GM12878 (cell line): Measurements from ENCODE around the gene CCDC184. TPM values are rescaled to one million over a fixed set of nuclear protein-coding genes. Genes with fewer than 3 reads are reported as not detected.

Experiments used
- ATAC-seq: fragments of 200-7000 bp; cut with Tn5 transposase; 3 replicates; pipeline ENCODE4 v1.9.1; 2020; ENCODE audit warnings: mild to moderate bottlenecking, moderate library complexity
- BruUV-seq: library from RNA; stranded (reverse); fragments of 400-500 nt; replicated peaks from 2 replicates; lab custom pipeline; 2021; lab: Mats Ljungman, UMichigan
- CTCF ChIA-PET: fragments of 300-600 bp; sonication (Branson Sonifier 250); formaldehyde crosslinking; extraction: SDS; loops from one replicate; lab custom pipeline; 2021; ENCODE audit warnings: inconsistent platforms; lab: Yijun Ruan, JAX
- POLR2A ChIA-PET: fragments of 350-600 bp; formaldehyde crosslinking; extraction: SDS; loops from one replicate; lab custom pipeline; 2021; ENCODE audit warnings: inconsistent platforms; lab: Charles Lee
- RAD21 ChIA-PET: fragments of 300-600 bp; sonication (Branson Sonifier 250); formaldehyde crosslinking; loops from one replicate; lab custom pipeline; 2023; ENCODE audit warnings: antibody characterized with exemption; ENCODE audit not compliant: unreplicated experiment; lab: Charles Lee
- SMC1A ChIA-PET: fragments of 300-600 bp; sonication (Branson Sonifier 250); formaldehyde crosslinking; loops from one replicate; lab custom pipeline; 2023; ENCODE audit not compliant: unreplicated experiment, uncharacterized antibody; lab: Charles Lee
- DNase-seq: peaks from one replicate; pipeline ENCODE4 v3.0.0-alpha.2; 2011; ENCODE audit warnings: low read depth, low spot score
- FAIRE-seq: peaks from 3 replicates; lab custom pipeline; 2011; peaks lifted over from hg19 to GRCh38; lab: Jason Lieb, UNC
- H2AFZ ChIP-seq: 2 replicates; pipeline ENCODE4 v1.6.0; 2011; ENCODE audit warnings: low read depth, low read length, control low read depth; ENCODE audit not compliant: control insufficient read depth
- H3K27ac ChIP-seq: 2 replicates; pipeline ENCODE4 v1.5.1; 2011; ENCODE audit warnings: control low read depth; ENCODE audit not compliant: control insufficient read depth, insufficient read depth
- H3K27me3 ChIP-seq, 2 experiments: replicated peaks in 1 of 2; 2 replicates each; pipeline versions ENCODE4 v1.6.0 to v1.6.1; 2011; ENCODE audit warnings: low read length in 1 of 2; ENCODE audit not compliant: control insufficient read depth in 2 of 2, insufficient read depth in 2 of 2
- H3K36me3 ChIP-seq, 2 experiments: 2 replicates each; pipeline ENCODE4 v1.5.1; 2011; ENCODE audit warnings: low read length in 1 of 2; ENCODE audit not compliant: control insufficient read depth in 2 of 2, insufficient read depth in 2 of 2
- H3K4me1 ChIP-seq: 2 replicates; pipeline ENCODE4 v1.6.1; 2011; ENCODE audit warnings: mild to moderate bottlenecking, low read length, moderate library complexity, mixed read lengths; ENCODE audit not compliant: control insufficient read depth, insufficient read depth
- H3K4me2 ChIP-seq: 2 replicates; pipeline ENCODE4 v1.6.0; 2011; ENCODE audit warnings: control low read depth; ENCODE audit not compliant: control insufficient read depth, insufficient read depth
- H3K4me3 ChIP-seq: fragments of 200-600 bp; sonication (generic); 2 replicates; pipeline ENCODE4 v1.5.1; 2016
- H3K79me2 ChIP-seq: 2 replicates; pipeline ENCODE4 v1.6.0; 2011; ENCODE audit warnings: low read length; ENCODE audit not compliant: control insufficient read depth, insufficient read depth
- H3K9ac ChIP-seq: 2 replicates; pipeline ENCODE4 v1.8.0; 2011; ENCODE audit warnings: low read length, control low read depth, mixed read lengths; ENCODE audit not compliant: control insufficient read depth, insufficient read depth
- H3K9me3 ChIP-seq: replicated peaks from 3 replicates; pipeline ENCODE4 v1.5.1; 2011; ENCODE audit warnings: mild to moderate bottlenecking, low read length; ENCODE audit not compliant: control insufficient read depth, insufficient read depth
- H4K20me1 ChIP-seq: 2 replicates; pipeline ENCODE4 v1.6.0; 2011; ENCODE audit not compliant: control insufficient read depth, insufficient read depth
- ATF7 ChIP-seq: fragments of 450-650 bp; IDR thresholded peaks from 2 replicates; pipeline ENCODE4 v1.6.1; 2016; ENCODE audit warnings: low read depth, mild to moderate bottlenecking
- FOS ChIP-seq: IDR thresholded peaks from 3 replicates; pipeline ENCODE4 v1.6.1; 2011; ENCODE audit warnings: borderline replicate concordance; ENCODE audit not compliant: insufficient read length; ENCODE audit errors: extremely low read depth
- FOXK2 ChIP-seq: fragments of 450-650 bp; IDR thresholded peaks from 2 replicates; pipeline ENCODE4 v1.6.1; 2017; ENCODE audit warnings: mild to moderate bottlenecking, moderate library complexity
- HDGF ChIP-seq: fragments of 450-650 bp; IDR thresholded peaks from 2 replicates; pipeline ENCODE4 v1.6.1; 2016; ENCODE audit warnings: antibody characterized with exemption
- MEF2B ChIP-seq: fragments of 450-650 bp; IDR thresholded peaks from 2 replicates; pipeline ENCODE4 v1.6.1; 2018; ENCODE audit warnings: mild to moderate bottlenecking, moderate library complexity; ENCODE audit not compliant: partially characterized antibody, poor library complexity, severe bottlenecking
- NR2C2 ChIP-seq: IDR thresholded peaks from 2 replicates; pipeline ENCODE4 v1.6.1; 2011; ENCODE audit warnings: borderline replicate concordance, low read depth; ENCODE audit not compliant: control insufficient read depth, insufficient read length
- SUPT20H ChIP-seq: IDR thresholded peaks from 2 replicates; pipeline ENCODE4 v1.6.1; 2011; ENCODE audit warnings: low read depth, mild to moderate bottlenecking, low read length, moderate library complexity, borderline replicate concordance; ENCODE audit not compliant: control insufficient read depth
- SUZ12 ChIP-seq: fragments of 200-600 bp; sonication (generic); IDR thresholded peaks from one replicate; pipeline ENCODE4 v1.6.1; 2018; ENCODE audit warnings: antibody characterized with exemption, mild to moderate bottlenecking; ENCODE audit not compliant: unreplicated experiment
- WGBS: methylation state at CpG from one replicate; pipeline ENCODE4 v1.1.6; 2016; ENCODE audit warnings: low lambda C conversion rate; ENCODE audit not compliant: insufficient replicate concordance, insufficient coverage; ENCODE audit errors: missing lambda C conversion rate; 5-methylcytosine and 5-hydroxymethylcytosine counted together
- in situ Hi-C: fragments of 300-500 bp; cut with MboI; formaldehyde crosslinking; loops from 9 replicates; pipeline ENCODE4 v1.14.3; 2018; ENCODE audit warnings: mixed read lengths
- intact Hi-C: fragments of 100-400 bp; cut with micrococcal nuclease; formaldehyde crosslinking; loops from one replicate; pipeline ENCODE4 v1.14.2; 2022; ENCODE audit not compliant: unreplicated experiment
- polyA plus RNA-seq, 11 experiments: library from polyadenylated mRNA; depleted of rRNA in 4 of 11; unstranded in 6 of 11; stranded (reverse) in 5 of 11; fragments of >200 nt; fragmentation: Nextera tagmentation in 4 of 11; fragmentation: Illumina TruSeq in 1 of 11; extraction: Ambion mirVana in 4 of 11; extraction: Trizol in 1 of 11; gene quantifications; 1 replicate in 1 of 11; 2 replicates in 10 of 11; pipeline versions ENCODE4 v1.2.1 to v1.2.3, GENCODE V29; 2011 to 2016; ENCODE audit warnings: inconsistent platforms in 2 of 11, missing spikeins in 2 of 11, low read depth in 1 of 11
- total RNA-seq, 4 experiments: library from RNA; depleted of rRNA in 3 of 4; stranded (reverse); fragments of >200 nt in 3 of 4; fragmentation: Illumina TruSeq in 1 of 4; extraction: Trizol in 1 of 4; gene quantifications; 2 replicates each; pipeline versions ENCODE4 v1.2.1 to v1.2.3, GENCODE V29; 2013 to 2021

The CCDC184 gene
- total and polyA plus RNA-seq, 10 of the 15 experiments (the other 5 are each of a cell fraction or from before 2014, with no cell fraction given), result not detected

DNA sequence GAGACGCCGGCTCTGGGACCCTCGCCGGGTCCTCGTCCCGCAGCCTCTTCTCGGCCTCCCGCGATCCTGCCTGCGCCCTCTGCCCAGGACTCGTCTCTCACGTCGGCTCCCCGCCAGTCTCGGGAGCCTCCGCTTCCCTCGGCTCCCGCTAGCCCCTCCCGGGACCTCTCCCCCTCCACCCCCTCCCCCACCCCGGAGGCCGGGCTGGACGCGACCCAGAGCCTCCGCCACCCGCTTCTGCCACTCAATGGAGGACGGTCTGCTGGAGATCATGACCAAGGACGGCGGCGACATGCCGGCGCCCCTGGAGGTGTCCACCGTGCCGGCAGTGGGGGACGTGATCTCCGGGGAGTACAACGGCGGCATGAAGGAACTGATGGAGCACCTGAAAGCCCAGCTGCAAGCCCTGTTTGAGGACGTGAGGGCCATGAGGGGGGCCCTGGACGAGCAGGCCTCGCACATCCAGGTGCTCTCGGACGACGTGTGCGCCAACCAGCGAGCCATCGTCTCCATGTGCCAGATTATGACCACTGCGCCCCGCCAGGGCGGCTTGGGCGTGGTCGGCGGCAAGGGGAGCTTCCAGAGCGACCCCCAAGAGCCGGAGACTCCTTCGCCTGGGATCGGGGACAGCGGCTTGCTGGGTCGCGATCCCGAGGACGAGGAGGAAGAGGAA is 568 bp downstream of the CCDC184 start:
- WGBS, result 22% methylated on average over 33 of the region's 61 CpGs
- in situ Hi-C loops, result no loop called here
- H3K4me1 ChIP-seq, result peaks cover 5% of the 10 kb centered on the region

DNA sequence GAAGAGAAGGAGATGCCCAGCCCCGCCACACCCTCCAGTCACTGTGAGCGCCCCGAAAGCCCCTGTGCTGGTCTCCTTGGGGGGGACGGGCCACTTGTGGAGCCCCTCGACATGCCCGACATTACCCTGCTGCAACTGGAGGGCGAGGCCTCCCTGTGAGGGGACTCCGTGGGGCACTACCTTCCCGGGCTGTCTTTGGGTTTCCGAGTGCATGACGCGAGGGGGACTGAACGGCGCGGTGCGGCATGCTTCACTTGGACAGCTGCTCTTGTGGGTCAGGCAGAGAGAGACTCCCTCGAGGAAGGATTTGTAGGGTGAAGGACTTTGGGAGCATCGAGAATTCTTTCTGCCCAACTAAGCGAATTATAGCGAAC is 1.1 kb downstream of the CCDC184 start:
- H3K4me3 ChIP-seq, result no peak overlapping the region
- H3K36me3 ChIP-seq, result no peaks in the 10 kb centered on the region
- POLR2A ChIA-PET, result no interaction called here
- no TSS peak for BruUV-seq
- H3K4me1 ChIP-seq, result peaks cover 5% of the 10 kb centered on the region
- RAD21 ChIA-PET, result no interaction called here
- intact Hi-C loops (no loop called here), in situ Hi-C loops (no loop called here)
- no peak overlapping the region for H3K9ac ChIP-seq
- no peak for DNase-seq
- no peak overlapping the region for H3K27ac ChIP-seq
- CTCF ChIA-PET, result interaction anchor here (1.0 to 1.4 kb wide), 3 partner anchors 13 to 36 kb away, joined by 4 to 8 read pairs (median 4); partner anchors contain the start of gene ASB8
- TF ChIP-seq NR2C2, result no peak
- no peak for TF ChIP-seq MEF2B
- no peak for TF ChIP-seq ATF7
- no peak for TF ChIP-seq FOXK2
- no peak for TF ChIP-seq SUPT20H
- TF ChIP-seq FOS, result no peak
- H3K27me3 ChIP-seq, result peaks cover 9 to 12% of the 10 kb centered on the region in 2 experiments
- no peak overlapping the region for H3K4me2 ChIP-seq
- WGBS, result 42% methylated on average over 20 of the region's 20 CpGs
- no peaks in the 10 kb centered on the region for H3K79me2 ChIP-seq
- FAIRE-seq, result no peak
- SMC1A ChIA-PET, result interaction anchor here (0.6 kb wide), 1 partner anchor 68 kb away, joined by 3 read pairs; no protein-coding TSS in a partner anchor
- no peaks in the 10 kb centered on the region; the same call in 2 of the 3 replicates for H3K9me3 ChIP-seq
- ATAC-seq, result no peak
- no peak overlapping the region for H2AFZ ChIP-seq
- H4K20me1 ChIP-seq, result no peaks in the 10 kb centered on the region

More for the DNA sequence above, 568 bp downstream of the CCDC184 start:
- Histone ChIP-seq H2AFZ (peak overlapping the region; percentile 70), H3K4me2 (peak overlapping the region; percentile 89), H3K9me3 (no peaks in the 10 kb centered on the region; the same call in 2 of the 3 replicates), H3K9ac (no peak overlapping the region), H3K27ac (no peak overlapping the region), H3K36me3 (no peaks in the 10 kb centered on the region), H3K79me2 (no peaks in the 10 kb centered on the region), H3K27me3 (peaks cover 9 to 12% of the 10 kb centered on the region in 2 experiments), H3K4me3 (peak overlapping the region; percentile 83), H4K20me1 (no peaks in the 10 kb centered on the region)
- BruUV-seq, result no TSS peak
- TF ChIP-seq HDGF (no peak), SUZ12 (peak; percentile 50)
- ChIA-PET RAD21 (no interaction called here), POLR2A (no interaction called here), SMC1A (interaction anchor here (1.3 kb wide), 1 partner anchor 13 kb away, joined by 5 read pairs; no protein-coding TSS in a partner anchor), CTCF (interaction anchor here (1.6 kb wide), 1 partner anchor 26 kb away, joined by 5 read pairs; the partner anchor contains the start of gene ASB8)
- intact Hi-C loops, result no loop called here
- no peak for DNase-seq
- no peak for FAIRE-seq
- no peak for ATAC-seq
